Activated naive CD4-positive, alpha-beta T cell treated with anti-CD3 and anti-CD28 coated beads, Interleukin-2, amount 50 U/mL, for 72 hours (primary cell): ENCODE measurements around the gene CXXC4. TPM values are rescaled to one million over a fixed set of nuclear protein-coding genes. Genes with fewer than 3 reads are reported as not detected.

Source experiments
- ATAC-seq, 2 donors: fragments of 150-1000 bp; cut with Tn5 transposase; 2 replicates each; pipeline ENCODE4 v1.10.0; 2021; ENCODE audit warnings: mild to moderate bottlenecking in 2 of 2, moderate library complexity in 2 of 2
- DNase-seq, 2 donors: peaks; one replicate each; pipeline ENCODE4 v3.0.0; 2021 to 2022; ENCODE audit warnings: low spot score in 2 of 2
- H3K27ac Mint-ChIP-seq, 2 donors: one replicate each; pipeline ENCODE4 v1.8.0; 2022; ENCODE audit warnings: mild to moderate bottlenecking in 2 of 2, mixed read lengths in 2 of 2
- H3K36me3 Mint-ChIP-seq, 2 donors: one replicate each; pipeline ENCODE4 v1.8.0; 2022; ENCODE audit warnings: mixed read lengths in 2 of 2
- H3K9me3 Mint-ChIP-seq, 2 donors: one replicate each; pipeline ENCODE4 v1.8.0; 2022; ENCODE audit warnings: mixed read lengths in 2 of 2
- total RNA-seq, 2 donors: library from RNA; stranded (reverse); gene quantifications; one replicate each; pipeline ENCODE4 v1.2.3, GENCODE V29; 2022

Gene CXXC4
- total RNA-seq, 2 donors from 2014 or later, result not detected

DNA sequence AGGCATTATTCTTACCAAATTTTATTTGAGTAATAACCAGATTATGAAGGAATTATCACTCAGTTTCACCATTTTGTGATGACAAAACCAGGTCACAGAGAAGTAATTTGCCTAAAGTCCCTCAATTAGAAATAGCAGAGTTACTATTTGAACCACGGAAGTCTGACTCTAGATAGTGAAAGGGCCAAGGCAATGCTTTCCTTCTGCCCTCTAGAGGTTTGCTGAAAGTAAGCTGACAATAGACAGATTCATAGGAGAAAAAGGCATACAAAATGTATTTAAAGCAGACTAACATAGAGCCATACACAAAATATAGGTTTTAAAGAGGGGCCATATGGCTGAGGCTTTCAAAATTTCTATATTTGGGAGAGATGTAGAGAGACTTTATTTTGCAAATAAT, 43.1 kb downstream of the CXXC4 start:
- DNase-seq, result no peak
- no peak for ATAC-seq
- Mint-ChIP-seq H3K36me3 (no peaks in the 10 kb centered on the region), H3K9me3 (peaks cover 3 to 4% of the 10 kb centered on the region in 2 donors), H3K27ac (no peak overlapping the region)

- ATAC-seq (no peak), DNase-seq (no peak)
- Mint-ChIP-seq H3K9me3 (peaks cover 3 to 4% of the 10 kb centered on the region in 2 donors), H3K27ac (no peak overlapping the region), H3K36me3 (no peaks in the 10 kb centered on the region)
Measured at GRCh38 chr4:104449537-104449936, 45.2 kb downstream of the CXXC4 start.

GRCh38 chr4:104447294-104447693, 47.4 kb downstream of the CXXC4 start:
- DNase-seq (no peak), ATAC-seq (no peak)
- Mint-ChIP-seq H3K36me3 (no peaks in the 10 kb centered on the region), H3K27ac (no peak overlapping the region), H3K9me3 (peaks cover 0 to 3% of the 10 kb centered on the region in 2 donors)

GRCh38 chr4:104446431-104447278, 48.0 kb downstream of the CXXC4 start:
- H3K36me3 Mint-ChIP-seq, result no peaks in the 10 kb centered on the region
- no peak for ATAC-seq
- no peaks in the 10 kb centered on the region for H3K9me3 Mint-ChIP-seq
- no peak for DNase-seq
- no peak overlapping the region for H3K27ac Mint-ChIP-seq

GRCh38 chr4:104444685-104445084, 50.0 kb downstream of the CXXC4 start:
- DNase-seq (no peak), ATAC-seq (no peak)
- Mint-ChIP-seq H3K9me3 (peaks cover 3% of the 10 kb centered on the region in 2 donors), H3K36me3 (no peaks in the 10 kb centered on the region), H3K27ac (no peak overlapping the region)

GRCh38 chr4:104436542-104436941, 58.2 kb downstream of the CXXC4 start:
- no peak for ATAC-seq
- H3K9me3 Mint-ChIP-seq, result peaks cover 11 to 13% of the 10 kb centered on the region in 2 donors

GRCh38 chr4:104429150-104429741, 65.4 kb downstream of the CXXC4 start:
- H3K9me3 Mint-ChIP-seq, result peaks cover 4 to 8% of the 10 kb centered on the region in 2 donors
- H3K27ac Mint-ChIP-seq, result no peak overlapping the region
- DNase-seq (no peak), ATAC-seq (no peak)
- no peaks in the 10 kb centered on the region for H3K36me3 Mint-ChIP-seq

More at GRCh38 chr4:104436542-104436941, 58.2 kb downstream of the CXXC4 start:
- Mint-ChIP-seq H3K36me3 (no peaks in the 10 kb centered on the region), H3K27ac (no peak overlapping the region)
- no peak for DNase-seq

GRCh38 chr4:104425948-104426347, 68.7 kb downstream of the CXXC4 start:
- H3K9me3 Mint-ChIP-seq, result peaks cover 4% of the 10 kb centered on the region in 2 donors
- ATAC-seq, result no peak

DNA sequence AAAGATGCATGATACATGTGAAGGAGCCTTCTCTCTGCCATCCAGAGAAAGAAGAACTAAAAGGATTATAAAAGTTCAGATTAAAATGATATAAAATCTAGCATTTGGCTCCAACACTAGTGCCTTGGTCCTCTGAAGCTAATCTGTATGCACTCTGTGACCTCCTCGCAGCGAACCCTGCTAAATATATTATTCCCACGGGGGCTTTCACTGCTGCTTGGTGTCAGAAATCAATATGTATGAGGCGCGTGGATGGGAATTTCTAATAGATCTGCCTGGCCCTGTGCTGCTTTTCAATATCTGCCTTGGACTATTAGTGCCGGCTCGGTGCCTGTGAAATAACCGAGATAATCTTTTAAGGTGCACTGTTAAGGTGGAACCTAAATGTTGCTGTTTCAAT, 69.7 kb downstream of the CXXC4 start:
- H3K36me3 Mint-ChIP-seq, result no peaks in the 10 kb centered on the region
- no peak for ATAC-seq

More at GRCh38 chr4:104425948-104426347, 68.7 kb downstream of the CXXC4 start:
- H3K36me3 Mint-ChIP-seq, result no peaks in the 10 kb centered on the region
- no peak for DNase-seq
- H3K27ac Mint-ChIP-seq, result no peak overlapping the region

GRCh38 chr4:104424475-104424941, 70.2 kb downstream of the CXXC4 start:
- Mint-ChIP-seq H3K27ac (no peak overlapping the region), H3K9me3 (peaks cover 4% of the 10 kb centered on the region in 2 donors), H3K36me3 (no peaks in the 10 kb centered on the region)
- DNase-seq (no peak), ATAC-seq (no peak)

More for the DNA sequence above, 69.7 kb downstream of the CXXC4 start:
- no peak for DNase-seq
- Mint-ChIP-seq H3K27ac (no peak overlapping the region), H3K9me3 (peaks cover 4% of the 10 kb centered on the region in 2 donors)

DNA sequence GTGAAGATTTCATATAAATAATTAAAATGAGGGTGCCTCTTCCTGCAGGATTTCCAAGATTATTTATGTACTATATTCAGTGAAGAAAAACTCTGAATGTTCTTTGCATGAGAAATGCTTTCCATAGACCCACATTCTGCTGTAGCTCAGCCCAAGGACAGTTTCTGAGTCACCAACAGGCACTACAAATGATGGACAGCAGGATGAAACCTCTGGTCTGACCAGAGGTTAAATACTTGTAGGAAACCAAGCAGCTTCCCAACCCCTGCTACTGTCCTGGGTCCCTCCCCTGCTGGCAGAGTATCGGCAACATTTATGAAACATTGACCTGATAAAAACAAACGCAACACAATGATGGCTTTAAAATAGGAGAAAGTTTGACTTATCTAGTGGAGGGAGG, 73.1 kb downstream of the CXXC4 start:
- no peak for ATAC-seq
- Mint-ChIP-seq H3K9me3 (no peaks in the 10 kb centered on the region), H3K36me3 (no peaks in the 10 kb centered on the region), H3K27ac (no peak overlapping the region)
- no peak for DNase-seq

GRCh38 chr4:104420766-104421165, 73.9 kb downstream of the CXXC4 start:
- H3K9me3 Mint-ChIP-seq, result no peaks in the 10 kb centered on the region
- no peak for ATAC-seq

More at GRCh38 chr4:104420766-104421165, 73.9 kb downstream of the CXXC4 start:
- Mint-ChIP-seq H3K27ac (no peak overlapping the region), H3K36me3 (no peaks in the 10 kb centered on the region)
- no peak for DNase-seq
